Testis (tissue), 2 donors: Measurements from ENCODE around the gene IL1RAPL2.

Experiments used
- CTCF ChIP-seq, 3 experiments: fragments of 450-650 bp in 2 of 3; fragments of 200-600 bp in 1 of 3; sonication (generic) in 1 of 3; IDR thresholded peaks; one replicate each; pipeline ENCODE4 v1.5.1; 2016 to 2019; ENCODE audit warnings: antibody characterized with exemption in 3 of 3, mild to moderate bottlenecking in 2 of 3, moderate library complexity in 1 of 3
- POLR2A ChIP-seq: fragments of 450-650 bp; IDR thresholded peaks from one replicate; pipeline ENCODE4 v1.6.1; 2017; ENCODE audit warnings: antibody characterized with exemption, mild to moderate bottlenecking, moderate library complexity

- TF ChIP-seq CTCF (IDR thresholded peaks at IDR 0.05) (no peak), POLR2A (no peak)
Measured at GRCh38 chrX:105527759-105528158, 961.8 kb downstream of the IL1RAPL2 start.
